Omental fat pad (tissue), 4 donors: ENCODE measurements around the gene TNIP1. TPM values are rescaled to one million over a fixed set of nuclear protein-coding genes. Genes with fewer than 3 reads are reported as not detected.

Experiments used
- ATAC-seq: fragments of 150-250 bp; one replicate; pipeline ENCODE4 v1.9.1; 2016; ENCODE audit warnings: mild to moderate bottlenecking, moderate library complexity; ENCODE audit not compliant: low FRiP score
- DNase-seq: peaks from one replicate; pipeline ENCODE4 v3.0.0-alpha.2; 2019; ENCODE audit warnings: low spot score
- total RNA-seq, 4 donors: library from RNA; depleted of rRNA; stranded (reverse); fragments of >200 nt; gene quantifications; one replicate each; pipeline ENCODE4 v1.1.0, GENCODE V29; 2016
- TF ChIP-seq, protein P1 (sequence below), 3 donors: fragments of 450-650 bp; IDR thresholded peaks; one replicate each; pipeline ENCODE4 v1.5.1; 2016 to 2017; ENCODE audit warnings: antibody characterized with exemption in 3 of 3, mild to moderate bottlenecking in 3 of 3, moderate library complexity in 2 of 3

TNIP1 gene
- total RNA-seq, 4 donors from 2014 or later, result 96.7 to 189 (median 149) TPM

DNA sequence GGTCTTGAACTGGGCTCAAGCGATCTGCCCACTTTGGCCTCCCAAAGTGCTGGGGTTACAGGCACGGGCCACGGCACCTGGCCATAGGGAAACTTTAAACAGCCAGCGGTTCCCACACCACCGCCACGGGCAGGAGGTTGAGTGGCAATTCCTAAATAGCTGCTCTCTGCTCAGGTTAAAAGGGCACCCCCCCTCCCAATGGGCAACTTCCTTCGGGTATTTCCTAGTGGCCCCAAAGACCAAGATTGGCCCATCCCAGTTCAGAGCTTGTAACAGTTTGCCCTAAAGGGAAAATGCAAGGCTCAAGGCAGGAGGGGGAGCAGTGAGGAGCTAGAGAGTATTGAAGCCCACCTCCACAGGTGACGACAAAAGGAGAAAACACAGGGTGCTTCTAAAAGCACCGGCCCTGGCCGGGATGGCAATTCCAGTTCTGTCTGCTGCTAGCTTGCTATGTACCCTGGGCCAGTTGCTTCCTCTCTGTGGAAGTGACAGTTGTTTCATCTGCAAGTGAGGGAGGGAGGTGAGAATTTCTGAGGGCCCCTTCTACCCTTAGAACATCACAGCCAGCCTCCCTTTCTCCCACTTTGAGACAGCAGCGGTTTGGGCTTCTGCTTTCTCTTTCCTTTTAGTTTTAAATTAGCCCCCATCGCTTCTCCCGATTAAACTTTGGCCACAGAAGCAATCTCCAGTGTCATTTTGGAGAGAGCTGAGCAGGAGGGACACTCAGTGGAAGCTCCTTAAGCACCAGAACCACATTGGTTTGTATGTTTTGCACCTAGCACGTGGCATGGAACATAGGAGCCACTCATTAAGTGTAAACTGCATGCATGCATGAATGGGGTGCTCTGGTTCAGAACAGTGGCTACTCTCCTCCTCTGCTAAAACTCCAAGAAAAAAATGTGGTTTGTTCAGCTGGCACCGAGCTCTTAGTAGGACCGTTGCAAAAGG is 17.3 kb upstream of the TNIP1 start:
- ATAC-seq (no peak), DNase-seq (no peak)
- TF ChIP-seq, protein P1, sequence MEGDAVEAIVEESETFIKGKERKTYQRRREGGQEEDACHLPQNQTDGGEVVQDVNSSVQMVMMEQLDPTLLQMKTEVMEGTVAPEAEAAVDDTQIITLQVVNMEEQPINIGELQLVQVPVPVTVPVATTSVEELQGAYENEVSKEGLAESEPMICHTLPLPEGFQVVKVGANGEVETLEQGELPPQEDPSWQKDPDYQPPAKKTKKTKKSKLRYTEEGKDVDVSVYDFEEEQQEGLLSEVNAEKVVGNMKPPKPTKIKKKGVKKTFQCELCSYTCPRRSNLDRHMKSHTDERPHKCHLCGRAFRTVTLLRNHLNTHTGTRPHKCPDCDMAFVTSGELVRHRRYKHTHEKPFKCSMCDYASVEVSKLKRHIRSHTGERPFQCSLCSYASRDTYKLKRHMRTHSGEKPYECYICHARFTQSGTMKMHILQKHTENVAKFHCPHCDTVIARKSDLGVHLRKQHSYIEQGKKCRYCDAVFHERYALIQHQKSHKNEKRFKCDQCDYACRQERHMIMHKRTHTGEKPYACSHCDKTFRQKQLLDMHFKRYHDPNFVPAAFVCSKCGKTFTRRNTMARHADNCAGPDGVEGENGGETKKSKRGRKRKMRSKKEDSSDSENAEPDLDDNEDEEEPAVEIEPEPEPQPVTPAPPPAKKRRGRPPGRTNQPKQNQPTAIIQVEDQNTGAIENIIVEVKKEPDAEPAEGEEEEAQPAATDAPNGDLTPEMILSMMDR (IDR thresholded peaks at IDR 0.05), result no peak

DNA sequence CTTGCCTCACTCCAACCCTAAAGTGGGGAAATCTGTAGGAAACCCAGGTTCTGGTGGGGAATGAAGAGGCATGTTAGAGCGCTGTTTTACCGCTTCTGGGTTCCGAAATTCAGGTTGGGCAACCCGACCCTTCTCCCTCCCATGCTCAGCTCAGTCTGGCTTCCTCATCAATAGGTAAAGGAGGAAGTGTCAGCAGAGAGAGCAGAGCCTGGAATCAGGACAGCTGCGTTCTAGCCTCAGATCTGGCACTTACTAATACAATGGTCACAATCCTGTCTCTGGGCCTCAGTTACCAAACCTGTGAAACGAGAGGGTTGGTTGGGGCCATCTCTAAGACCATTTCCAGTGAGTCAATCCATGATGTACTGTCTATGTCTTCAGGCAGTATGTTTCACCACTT is 16.2 kb upstream of the TNIP1 start:
- no peak for ATAC-seq
- TF ChIP-seq, protein P1 (IDR thresholded peaks at IDR 0.05), result no peak
- no peak for DNase-seq

DNA sequence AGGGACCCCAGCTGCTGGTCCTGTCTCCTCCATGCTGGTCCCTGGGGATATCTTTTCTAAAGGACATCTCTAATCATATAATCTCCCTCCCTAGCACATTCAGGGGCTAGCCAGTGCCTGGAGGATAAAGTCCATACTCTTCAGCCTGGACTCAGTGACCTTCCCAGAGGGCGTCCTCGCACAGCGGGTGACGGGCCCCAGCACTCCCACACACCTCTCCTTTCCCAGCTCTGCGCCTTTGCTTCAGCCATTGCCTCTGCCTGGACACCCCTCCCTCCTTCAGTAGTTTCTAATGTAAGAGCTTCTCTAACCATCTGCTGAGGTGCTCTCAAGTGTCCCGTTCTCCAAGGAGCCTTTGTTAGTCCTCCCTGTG is 15.2 kb upstream of the TNIP1 start:
- ATAC-seq, result no peak
- DNase-seq, result no peak
- TF ChIP-seq, protein P1 (IDR thresholded peaks at IDR 0.05), result no peak

DNA sequence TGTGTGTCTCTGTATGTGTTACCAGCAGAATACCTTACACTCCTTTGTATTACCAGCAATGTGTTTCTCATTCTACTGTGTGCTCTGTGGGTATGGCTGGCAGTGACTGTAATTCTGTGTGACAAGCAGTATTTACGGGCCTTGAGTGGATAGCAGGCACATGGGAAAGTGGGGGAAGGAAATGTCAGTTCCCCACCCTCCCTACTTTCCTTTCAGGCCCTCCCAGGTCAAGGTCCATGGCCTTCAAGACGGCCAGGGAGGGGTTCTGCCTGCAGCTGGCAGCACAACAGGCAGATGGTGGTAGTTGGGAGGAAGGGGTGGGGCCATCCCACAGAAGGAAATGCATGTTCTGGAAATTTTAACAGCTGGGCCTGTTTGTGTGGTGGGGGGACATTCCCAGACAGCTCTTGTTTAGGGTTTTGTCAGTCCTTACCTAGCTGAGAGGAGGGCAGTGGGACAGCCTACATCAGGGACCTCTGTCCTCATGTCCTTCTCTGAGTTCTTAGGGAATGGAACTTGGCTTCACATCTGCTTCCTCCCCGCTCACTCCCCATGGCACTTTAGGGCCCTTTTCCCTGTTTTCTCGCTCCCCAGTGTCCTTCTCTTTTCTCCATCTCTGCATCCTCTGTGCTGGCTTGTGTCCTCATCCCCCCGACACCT is 14.6 kb upstream of the TNIP1 start:
- no peak for DNase-seq
- TF ChIP-seq, protein P1 (IDR thresholded peaks at IDR 0.05), result no peak
- no peak for ATAC-seq

DNA sequence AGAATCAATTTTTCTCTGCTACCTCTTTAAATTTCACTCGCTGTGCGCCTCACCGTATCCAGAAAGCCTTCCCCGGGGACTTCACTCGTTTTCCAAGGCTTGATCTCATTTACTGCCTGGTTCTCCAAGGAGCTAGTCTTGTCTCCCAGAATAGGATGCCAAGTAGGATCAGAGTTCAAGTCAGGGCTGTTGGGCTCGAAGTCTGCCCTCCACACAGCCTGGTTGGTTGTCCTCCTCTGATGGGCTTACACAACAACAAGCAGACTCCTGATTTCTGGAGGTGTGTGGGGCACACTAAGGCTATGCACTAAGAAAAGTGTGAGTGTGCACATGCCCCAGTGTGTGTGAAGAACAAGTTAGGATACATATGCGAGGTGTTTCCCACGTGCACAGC is 14.0 kb upstream of the TNIP1 start:
- ATAC-seq, result no peak
- no peak for DNase-seq
- TF ChIP-seq, protein P1 (IDR thresholded peaks at IDR 0.05), result no peak

DNA sequence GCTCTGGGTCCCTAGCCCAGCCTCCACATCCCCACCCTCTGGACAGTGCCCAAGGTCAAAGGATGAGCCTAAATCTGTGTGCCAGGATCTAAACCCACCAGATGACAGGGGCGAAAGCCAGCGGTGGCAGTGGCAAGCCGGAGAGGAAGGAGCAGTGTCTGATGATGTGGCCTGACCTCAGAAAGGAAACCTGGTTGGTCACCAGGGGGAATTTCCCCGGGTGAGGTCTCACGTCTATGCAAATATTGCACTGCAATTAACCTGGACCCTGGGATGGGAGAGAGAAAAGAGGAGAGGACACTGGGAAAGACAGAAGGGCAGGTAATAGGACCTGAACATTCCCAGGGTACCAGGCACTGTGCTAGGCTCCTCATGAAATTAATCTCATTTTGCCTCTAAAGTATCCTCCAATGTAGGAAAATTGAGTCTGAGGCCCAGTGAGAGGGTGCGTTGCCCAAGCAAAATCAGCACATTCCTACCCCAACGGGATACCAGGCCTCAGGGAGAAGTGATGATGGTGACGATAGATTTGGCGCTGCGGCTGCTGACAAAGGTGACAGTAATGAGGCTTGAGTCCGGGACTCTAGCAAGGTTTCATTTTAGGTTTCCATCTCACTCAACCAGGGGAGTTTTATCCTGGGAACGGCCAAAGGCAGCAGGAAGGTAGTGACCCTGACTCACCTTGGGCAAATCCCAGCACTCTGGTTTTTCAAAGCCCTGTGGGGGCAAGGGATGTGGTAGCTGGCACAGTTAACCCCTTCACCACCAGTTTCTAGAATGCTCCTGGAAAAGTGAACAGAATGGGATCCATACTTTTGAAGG is 13.4 kb upstream of the TNIP1 start:
- TF ChIP-seq, protein P1 (IDR thresholded peaks at IDR 0.05), result no peak
- ATAC-seq, result no peak
- no peak for DNase-seq
